ENCODE results near the gene FAM149A. TPM values are rescaled to one million over a fixed set of nuclear protein-coding genes. Genes with fewer than 3 reads are reported as not detected.

Gene FAM149A
- total RNA-seq, 1 experiment from 2014 or later, result 8.9 TPM

- Histone ChIP-seq H3K9ac (ENCODE audit: low read length) (no peak overlapping the region), H3K9me3 (ENCODE audit: control insufficient read depth in 1 of 2, insufficient read depth in 1 of 2, low read depth in 1 of 2, low read length in 2 of 2) (no peaks in the 10 kb centered on the region), H3K9me2 (ENCODE audit: insufficient read depth) (no peaks in the 10 kb centered on the region), H3K4me2 (ENCODE audit: low read length) (no peak overlapping the region), H3K4me3 (replicated peaks in 1 of 2; ENCODE audit: low read depth in 1 of 2, low read length in 2 of 2) (no peak overlapping the region), H3K79me2 (ENCODE audit: insufficient read depth, low read length) (no peaks in the 10 kb centered on the region), H2AFZ (ENCODE audit: low read depth, low read length, poor library complexity, severe bottlenecking) (no peak overlapping the region), H3K36me3 (ENCODE audit: control insufficient read depth in 1 of 2, insufficient read depth in 2 of 2, low read length in 2 of 2) (no peaks in the 10 kb centered on the region), H4K20me1 (ENCODE audit: insufficient read depth) (no peaks in the 10 kb centered on the region), H3K27ac (ENCODE audit: low read depth, low read length) (no peak overlapping the region), H3K27me3 (ENCODE audit: insufficient read depth, low read length) (no peaks in the 10 kb centered on the region), H3K4me1 (ENCODE audit: control insufficient read depth in 1 of 2, insufficient read depth in 2 of 2, low read length in 2 of 2) (no peaks in the 10 kb centered on the region)
- intact Hi-C loops (cut with micrococcal nuclease), result no loop called here
- ChIA-PET RAD21 (ENCODE audit: low non-redundant PET in 1 of 2, low total read pairs in 2 of 2, uncharacterized antibody in 2 of 2, unreplicated experiment in 2 of 2) (no interaction called here), CTCF (no interaction called here), POLR2A (no interaction called here)
- no peak for ATAC-seq
- BruUV-seq (replicated peaks), result no TSS peak
- no peak for TF ChIP-seq ZBTB33 (IDR thresholded peaks at IDR 0.05; ENCODE audit: extremely low read depth, insufficient replicate concordance, low read length)
- TF ChIP-seq CBX3 (IDR thresholded peaks at IDR 0.05; ENCODE audit: low read depth), result no peak
- no peak for TF ChIP-seq ELF1 (IDR thresholded peaks at IDR 0.05; ENCODE audit: borderline replicate concordance, low read depth)
- no peak for TF ChIP-seq TCF7L2 (IDR thresholded peaks at IDR 0.05; ENCODE audit: borderline replicate concordance, extremely low read depth, insufficient read depth, insufficient read length)
- TF ChIP-seq RAD21 (IDR thresholded peaks at IDR 0.05; ENCODE audit: low read depth), result no peak
- no peak for TF ChIP-seq POLR2A (IDR thresholded peaks at IDR 0.05; ENCODE audit: borderline replicate concordance, extremely low read depth, insufficient read depth, insufficient read length)
- no peak for TF ChIP-seq FOSL1 (IDR thresholded peaks at IDR 0.05; ENCODE audit: low read depth)
- no peak for TF ChIP-seq EZH2 (IDR thresholded peaks at IDR 0.05)
- TF ChIP-seq EGR1 (IDR thresholded peaks at IDR 0.05; ENCODE audit: low read depth), result no peak
- no peak for TF ChIP-seq YY1 (IDR thresholded peaks at IDR 0.05; ENCODE audit: extremely low read depth, insufficient replicate concordance, low read depth, low read length)
- no peak for TF ChIP-seq ZFX (IDR thresholded peaks at IDR 0.05)
- DNase-seq (ENCODE audit: low read depth, low spot score), result no peak
Observed at GRCh38 chr4:186170966-186171365, 66.5 kb downstream of the FAM149A start.

Data from HCT116 (cell line).